HG02938 (cell line): ENCODE data around the gene JADE2.

Source experiments
- ATAC-seq: cut with Tn5 transposase; IDR thresholded peaks from one replicate; pipeline ENCODE4 v1.9.1; 2021; ENCODE audit warnings: mild to moderate bottlenecking, moderate library complexity; ENCODE audit not compliant: unreplicated experiment

Gene JADE2

GRCh38 chr5:134566741-134567221 is 41.3 kb downstream of the JADE2 start:
- no peak for ATAC-seq

GRCh38 chr5:134567641-134568336 is 42.3 kb downstream of the JADE2 start:
- ATAC-seq = no peak

- ATAC-seq = no peak
These were observed 42.8 kb downstream of the JADE2 start for GRCh38 chr5:134568337-134568700.

- ATAC-seq = no peak
These were observed 43.6 kb downstream of the JADE2 start for GRCh38 chr5:134568761-134569695.

GRCh38 chr5:134569758-134570364 is 44.4 kb downstream of the JADE2 start:
- no peak for ATAC-seq

- ATAC-seq = no peak
These were observed 44.9 kb downstream of the JADE2 start for GRCh38 chr5:134570365-134570758.

- ATAC-seq = no peak
These were observed 45.4 kb downstream of the JADE2 start for GRCh38 chr5:134570886-134571285.

GRCh38 chr5:134571693-134572405 is 46.4 kb downstream of the JADE2 start:
- no peak for ATAC-seq

GRCh38 chr5:134572811-134573210 is 47.3 kb downstream of the JADE2 start:
- no peak for ATAC-seq

- no peak for ATAC-seq
These were observed 49.1 kb downstream of the JADE2 start for GRCh38 chr5:134574521-134574920.

- ATAC-seq = no peak
These were observed 49.8 kb downstream of the JADE2 start for GRCh38 chr5:134575316-134575715.

GRCh38 chr5:134576386-134577021 is 51.0 kb downstream of the JADE2 start:
- ATAC-seq = no peak

GRCh38 chr5:134577022-134577795 is 51.7 kb downstream of the JADE2 start:
- ATAC-seq = no peak

- ATAC-seq = peak; percentile 59
These were observed 52.5 kb downstream of the JADE2 start for GRCh38 chr5:134577796-134578577.

GRCh38 chr5:134578578-134579283 is 53.3 kb downstream of the JADE2 start:
- no peak for ATAC-seq

- ATAC-seq = no peak
These were observed 53.9 kb downstream of the JADE2 start for GRCh38 chr5:134579284-134579771.

- ATAC-seq = no peak
These were observed 54.6 kb downstream of the JADE2 start for GRCh38 chr5:134580001-134580460.
